GM12875 (cell line): ENCODE results near the gene PHACTR1.
A peak's percentile ranks its signal among the peaks of the same experiment; 100 is the strongest.
"Not testable (repeated sequence)": the region's sequence is repeated elsewhere in the genome, so short reads cannot be mapped to it uniquely, and the experiment has no call there.

Source experiments
- H3K4me3 ChIP-seq: one replicate; pipeline ENCODE4 v1.5.1; 2011; ENCODE audit warnings: low read depth, low read length, control low read depth
- CTCF ChIP-seq: IDR thresholded peaks from 2 replicates; pipeline ENCODE4 v1.5.1; 2011; ENCODE audit warnings: low read depth, mild to moderate bottlenecking, control low read depth, inconsistent platforms, low read length, moderate library complexity, borderline replicate concordance; ENCODE audit not compliant: insufficient read depth

PHACTR1 gene

GRCh38 chr6:13315896-13316295 lies 599.3 kb downstream of the PHACTR1 start:
- no peak overlapping the region for H3K4me3 ChIP-seq
- no peak for TF ChIP-seq CTCF

GRCh38 chr6:13318821-13319220 lies 602.3 kb downstream of the PHACTR1 start:
- TF ChIP-seq CTCF, result no peak
- H3K4me3 ChIP-seq, result no peak overlapping the region

GRCh38 chr6:13319891-13320564 lies 603.5 kb downstream of the PHACTR1 start:
- TF ChIP-seq CTCF, result no peak
- no peak overlapping the region for H3K4me3 ChIP-seq

- H3K4me3 ChIP-seq, result not testable (repeated sequence)
Measured at GRCh38 chr6:13326031-13326586, 609.5 kb downstream of the PHACTR1 start.

GRCh38 chr6:13327691-13328075 lies 611.1 kb downstream of the PHACTR1 start:
- TF ChIP-seq CTCF, result no peak
- H3K4me3 ChIP-seq, result peak overlapping the region; percentile 67

GRCh38 chr6:13328076-13328874 lies 611.7 kb downstream of the PHACTR1 start, which contains the start of gene TBC1D7:
Gene TBC1D7, minus strand, starts transcription at chr6:13328537. Its CDS starts 1,639 bp downstream, at chr6:13326898.
- peak within 1 kb of the TSS; percentile 67 for H3K4me3 ChIP-seq
- TF ChIP-seq CTCF, result 0 out of 2 replicates have a peak, but pooled peaks have one; percentile 6

- H3K4me3 ChIP-seq, result peak overlapping the region; percentile 67
- TF ChIP-seq CTCF, result no peak
Measured at GRCh38 chr6:13328875-13329183, 612.3 kb downstream of the PHACTR1 start.
